Measurements from ENCODE around the gene LRRC59. TPM values are rescaled to one million over a fixed set of nuclear protein-coding genes. Genes with fewer than 3 reads are reported as not detected.

Gene LRRC59
- total and polyA plus RNA-seq, 2 of the 13 experiments (the other 11 are each of a cell fraction or from before 2014, with no cell fraction given): 87.3 to 222 TPM

DNA sequence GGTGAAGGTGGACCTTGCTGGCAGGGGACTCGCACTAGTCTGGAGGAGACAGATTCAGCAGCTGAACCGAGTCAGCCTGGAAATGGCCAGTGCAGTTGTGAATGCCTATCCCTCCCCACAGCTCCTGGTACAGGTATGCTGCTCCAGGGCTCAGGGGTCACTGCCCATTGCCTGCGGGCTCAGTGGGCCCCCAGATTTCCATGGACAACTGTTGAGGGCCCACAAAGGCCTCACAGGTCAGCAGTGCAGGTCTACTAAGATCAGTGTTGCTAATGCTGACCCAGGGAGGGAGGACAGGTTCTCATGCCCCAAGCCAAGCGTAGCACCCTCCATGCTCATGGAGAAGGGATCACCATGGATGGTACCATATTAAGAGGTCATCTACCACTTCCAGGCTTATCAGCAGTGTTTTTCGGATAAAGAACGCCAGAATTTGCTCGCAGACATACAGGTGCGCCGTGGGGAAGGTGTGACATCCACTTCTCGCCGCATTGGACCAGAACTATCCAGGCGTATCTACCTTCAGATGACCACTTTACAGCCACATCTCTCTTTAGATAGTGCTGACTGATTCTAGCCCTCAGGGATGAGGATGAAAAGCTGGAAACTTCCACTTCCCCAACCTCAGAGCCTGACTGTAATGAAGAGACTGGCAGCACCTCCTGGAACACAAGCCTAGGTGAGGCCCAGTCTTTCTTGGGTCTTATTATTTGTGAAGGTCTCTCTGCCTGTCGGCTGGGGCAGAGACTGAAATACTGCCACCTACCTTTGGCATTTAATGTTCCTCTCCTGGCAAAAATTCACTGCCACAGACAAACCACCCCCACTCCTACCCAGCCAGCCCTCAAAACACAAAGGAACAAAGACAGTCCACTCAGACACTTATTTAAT lies 16.7 kb downstream of the LRRC59 start (continued):
- TF ChIP-seq KDM2A (CRISPR knock-in tag; IDR thresholded peaks at IDR 0.05; ENCODE audit: borderline replicate concordance, low read depth): peak; percentile 47; the same call in 1 of the 2 replicates
- peak in 1 of 2 experiments; percentile 60; a peak in 3 of 4 replicates for TF ChIP-seq POLR2A (IDR thresholded peaks at IDR 0.05; ENCODE audit: insufficient read depth in 1 of 2, low read depth in 2 of 2, low read length in 2 of 2)
- TF ChIP-seq, protein P1, sequence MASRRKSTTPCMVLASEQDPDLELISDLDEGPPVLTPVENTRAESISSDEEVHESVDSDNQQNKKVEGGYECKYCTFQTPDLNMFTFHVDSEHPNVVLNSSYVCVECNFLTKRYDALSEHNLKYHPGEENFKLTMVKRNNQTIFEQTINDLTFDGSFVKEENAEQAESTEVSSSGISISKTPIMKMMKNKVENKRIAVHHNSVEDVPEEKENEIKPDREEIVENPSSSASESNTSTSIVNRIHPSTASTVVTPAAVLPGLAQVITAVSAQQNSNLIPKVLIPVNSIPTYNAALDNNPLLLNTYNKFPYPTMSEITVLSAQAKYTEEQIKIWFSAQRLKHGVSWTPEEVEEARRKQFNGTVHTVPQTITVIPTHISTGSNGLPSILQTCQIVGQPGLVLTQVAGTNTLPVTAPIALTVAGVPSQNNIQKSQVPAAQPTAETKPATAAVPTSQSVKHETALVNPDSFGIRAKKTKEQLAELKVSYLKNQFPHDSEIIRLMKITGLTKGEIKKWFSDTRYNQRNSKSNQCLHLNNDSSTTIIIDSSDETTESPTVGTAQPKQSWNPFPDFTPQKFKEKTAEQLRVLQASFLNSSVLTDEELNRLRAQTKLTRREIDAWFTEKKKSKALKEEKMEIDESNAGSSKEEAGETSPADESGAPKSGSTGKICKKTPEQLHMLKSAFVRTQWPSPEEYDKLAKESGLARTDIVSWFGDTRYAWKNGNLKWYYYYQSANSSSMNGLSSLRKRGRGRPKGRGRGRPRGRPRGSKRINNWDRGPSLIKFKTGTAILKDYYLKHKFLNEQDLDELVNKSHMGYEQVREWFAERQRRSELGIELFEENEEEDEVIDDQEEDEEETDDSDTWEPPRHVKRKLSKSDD (CRISPR knock-in tag; IDR thresholded peaks at IDR 0.05; ENCODE audit: low read depth): 0 out of 2 replicates have a peak, but pooled peaks have one; percentile 24
- TF ChIP-seq ZMAT5 (CRISPR knock-in tag; IDR thresholded peaks at IDR 0.05; ENCODE audit: borderline replicate concordance, low read depth): no peak
- TF ChIP-seq AGO1 (IDR thresholded peaks at IDR 0.05; ENCODE audit: low read depth, low read length, poor library complexity, severe bottlenecking): no peak
- TF ChIP-seq AGO2 (optimal IDR thresholded peaks at IDR 0.05; ENCODE audit: low read depth, low read length): peak; percentile 81
- TF ChIP-seq RORA (CRISPR knock-in tag; IDR thresholded peaks at IDR 0.05): no peak
- no peak for TF ChIP-seq ZNF512B (CRISPR knock-in tag; IDR thresholded peaks at IDR 0.05; ENCODE audit: borderline replicate concordance)
- TF ChIP-seq, protein P2, sequence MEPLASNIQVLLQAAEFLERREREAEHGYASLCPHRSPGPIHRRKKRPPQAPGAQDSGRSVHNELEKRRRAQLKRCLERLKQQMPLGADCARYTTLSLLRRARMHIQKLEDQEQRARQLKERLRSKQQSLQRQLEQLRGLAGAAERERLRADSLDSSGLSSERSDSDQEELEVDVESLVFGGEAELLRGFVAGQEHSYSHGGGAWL (CRISPR knock-in tag; IDR thresholded peaks at IDR 0.05): no peak
- peak; percentile 22; the same call in 1 of the 2 replicates for TF ChIP-seq ZFY (CRISPR knock-in tag; IDR thresholded peaks at IDR 0.05)
- TF ChIP-seq SCMH1 (CRISPR knock-in tag; IDR thresholded peaks at IDR 0.05; ENCODE audit: borderline replicate concordance): no peak
- TF ChIP-seq MTA1 (CRISPR knock-in tag; IDR thresholded peaks at IDR 0.05; ENCODE audit: borderline replicate concordance): no peak
- TF ChIP-seq XRCC5 (optimal IDR thresholded peaks at IDR 0.05; ENCODE audit: low read length): no peak
- no peak for TF ChIP-seq ZEB1 (IDR thresholded peaks at IDR 0.05; ENCODE audit: insufficient replicate concordance, low read depth)
- TF ChIP-seq HDAC6 (IDR thresholded peaks at IDR 0.05; ENCODE audit: low read depth, low read length): no peak
- TF ChIP-seq CBX1 (IDR thresholded peaks at IDR 0.05; ENCODE audit: low read depth): no peak
- TF ChIP-seq, protein P3, sequence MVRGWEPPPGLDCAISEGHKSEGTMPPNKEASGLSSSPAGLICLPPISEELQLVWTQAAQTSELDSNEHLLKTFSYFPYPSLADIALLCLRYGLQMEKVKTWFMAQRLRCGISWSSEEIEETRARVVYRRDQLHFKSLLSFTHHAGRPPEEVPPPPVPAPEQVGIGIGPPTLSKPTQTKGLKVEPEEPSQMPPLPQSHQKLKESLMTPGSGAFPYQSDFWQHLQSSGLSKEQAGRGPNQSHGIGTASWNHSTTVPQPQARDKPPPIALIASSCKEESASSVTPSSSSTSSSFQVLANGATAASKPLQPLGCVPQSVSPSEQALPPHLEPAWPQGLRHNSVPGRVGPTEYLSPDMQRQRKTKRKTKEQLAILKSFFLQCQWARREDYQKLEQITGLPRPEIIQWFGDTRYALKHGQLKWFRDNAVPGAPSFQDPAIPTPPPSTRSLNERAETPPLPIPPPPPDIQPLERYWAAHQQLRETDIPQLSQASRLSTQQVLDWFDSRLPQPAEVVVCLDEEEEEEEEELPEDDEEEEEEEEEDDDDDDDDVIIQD (CRISPR knock-in tag; IDR thresholded peaks at IDR 0.05; ENCODE audit: low read depth): no peak
- TF ChIP-seq KAT2B (IDR thresholded peaks at IDR 0.05; ENCODE audit: borderline replicate concordance, low read depth, low read length): no peak
- TF ChIP-seq MYC (CRISPR knock-in tag; IDR thresholded peaks at IDR 0.05; ENCODE audit: borderline replicate concordance): no peak
- peak; percentile 27; the same call in 1 of the 2 replicates for TF ChIP-seq ZFX (CRISPR knock-in tag; IDR thresholded peaks at IDR 0.05; ENCODE audit: low read depth)

All from HepG2 (cell line).